ENCODE results near the gene SLC35F3. TPM values are rescaled to one million over a fixed set of nuclear protein-coding genes. Genes with fewer than 3 reads are reported as not detected.

Gene SLC35F3
- total RNA-seq, 4 donors from 2014 or later, result 1.7 TPM; not detected in 3

GRCh38 chr1:234288946-234289345, 384.5 kb downstream of the SLC35F3 start:
- H3K4me3 ChIP-seq, result no peak overlapping the region
- TF ChIP-seq, protein P1, sequence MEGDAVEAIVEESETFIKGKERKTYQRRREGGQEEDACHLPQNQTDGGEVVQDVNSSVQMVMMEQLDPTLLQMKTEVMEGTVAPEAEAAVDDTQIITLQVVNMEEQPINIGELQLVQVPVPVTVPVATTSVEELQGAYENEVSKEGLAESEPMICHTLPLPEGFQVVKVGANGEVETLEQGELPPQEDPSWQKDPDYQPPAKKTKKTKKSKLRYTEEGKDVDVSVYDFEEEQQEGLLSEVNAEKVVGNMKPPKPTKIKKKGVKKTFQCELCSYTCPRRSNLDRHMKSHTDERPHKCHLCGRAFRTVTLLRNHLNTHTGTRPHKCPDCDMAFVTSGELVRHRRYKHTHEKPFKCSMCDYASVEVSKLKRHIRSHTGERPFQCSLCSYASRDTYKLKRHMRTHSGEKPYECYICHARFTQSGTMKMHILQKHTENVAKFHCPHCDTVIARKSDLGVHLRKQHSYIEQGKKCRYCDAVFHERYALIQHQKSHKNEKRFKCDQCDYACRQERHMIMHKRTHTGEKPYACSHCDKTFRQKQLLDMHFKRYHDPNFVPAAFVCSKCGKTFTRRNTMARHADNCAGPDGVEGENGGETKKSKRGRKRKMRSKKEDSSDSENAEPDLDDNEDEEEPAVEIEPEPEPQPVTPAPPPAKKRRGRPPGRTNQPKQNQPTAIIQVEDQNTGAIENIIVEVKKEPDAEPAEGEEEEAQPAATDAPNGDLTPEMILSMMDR (IDR thresholded peaks at IDR 0.05), result no peak
- TF ChIP-seq POLR2A (IDR thresholded peaks at IDR 0.05), result no peak
- no peak for DNase-seq

GRCh38 chr1:234289538-234290305, 385.2 kb downstream of the SLC35F3 start:
- no peak for DNase-seq
- no peak overlapping the region for H3K4me3 ChIP-seq
- TF ChIP-seq, protein P1 (IDR thresholded peaks at IDR 0.05), result no peak
- TF ChIP-seq POLR2A (IDR thresholded peaks at IDR 0.05), result no peak
- H3K27ac ChIP-seq, result no peak overlapping the region
- H3K27me3 ChIP-seq, result no peaks in the 10 kb centered on the region
- no peaks in the 10 kb centered on the region for H3K4me1 ChIP-seq
- H3K36me3 ChIP-seq, result no peaks in the 10 kb centered on the region
- H3K9me3 ChIP-seq, result no peaks in the 10 kb centered on the region

More at GRCh38 chr1:234288946-234289345, 384.5 kb downstream of the SLC35F3 start:
- Histone ChIP-seq H3K27me3 (no peaks in the 10 kb centered on the region), H3K36me3 (no peaks in the 10 kb centered on the region), H3K27ac (no peak overlapping the region), H3K4me1 (no peaks in the 10 kb centered on the region), H3K9me3 (no peaks in the 10 kb centered on the region)

DNA sequence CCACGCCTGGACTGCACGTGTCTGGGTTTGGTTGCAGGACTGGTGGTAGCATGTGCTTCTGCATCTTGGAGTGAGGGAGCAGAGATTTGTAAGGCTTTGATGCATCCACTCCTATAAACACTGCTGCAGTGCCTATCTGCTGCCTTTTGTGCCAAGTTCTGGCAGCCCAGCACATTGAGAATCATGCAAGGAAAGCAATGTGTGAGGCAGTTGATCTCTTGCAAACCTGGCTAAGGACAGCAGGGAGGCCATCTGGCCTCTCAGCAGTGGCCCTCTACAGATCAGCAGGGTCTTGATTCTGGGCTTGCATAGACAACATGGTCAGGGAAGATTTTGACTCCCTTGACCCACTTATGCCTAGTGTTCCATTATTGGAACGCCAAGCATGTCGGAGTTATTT, 387.5 kb downstream of the SLC35F3 start:
- no peaks in the 10 kb centered on the region for H3K36me3 ChIP-seq
- H3K27me3 ChIP-seq, result no peaks in the 10 kb centered on the region
- no peak overlapping the region for H3K4me3 ChIP-seq
- no peak for TF ChIP-seq POLR2A (IDR thresholded peaks at IDR 0.05)
- TF ChIP-seq, protein P1 (IDR thresholded peaks at IDR 0.05), result no peak
- H3K9me3 ChIP-seq, result no peaks in the 10 kb centered on the region
- no peak overlapping the region for H3K27ac ChIP-seq
- no peaks in the 10 kb centered on the region for H3K4me1 ChIP-seq
- DNase-seq, result no peak

- TF ChIP-seq, protein P1 (IDR thresholded peaks at IDR 0.05), result no peak
- Histone ChIP-seq H3K4me3 (no peak overlapping the region), H3K27me3 (no peaks in the 10 kb centered on the region), H3K27ac (no peak overlapping the region), H3K4me1 (no peaks in the 10 kb centered on the region), H3K9me3 (no peaks in the 10 kb centered on the region), H3K36me3 (no peaks in the 10 kb centered on the region)
- DNase-seq, result no peak
Measured at GRCh38 chr1:234292548-234292947, 388.1 kb downstream of the SLC35F3 start.

GRCh38 chr1:234294109-234294817, 389.8 kb downstream of the SLC35F3 start:
- no peak for DNase-seq
- Histone ChIP-seq H3K27me3 (no peaks in the 10 kb centered on the region), H3K36me3 (no peaks in the 10 kb centered on the region), H3K27ac (no peak overlapping the region), H3K9me3 (no peaks in the 10 kb centered on the region), H3K4me3 (no peak overlapping the region), H3K4me1 (no peaks in the 10 kb centered on the region)
- no peak for TF ChIP-seq POLR2A (IDR thresholded peaks at IDR 0.05)
- TF ChIP-seq, protein P1 (IDR thresholded peaks at IDR 0.05), result no peak

Data from Peyer's patch (tissue), 4 donors.